Urinary bladder (tissue), 4 donors: ENCODE data around the gene BSX. TPM values are rescaled to one million over a fixed set of nuclear protein-coding genes. Genes with fewer than 3 reads are reported as not detected.

ENCODE experiments used
- DNase-seq: peaks from one replicate; pipeline ENCODE4 v3.0.0-alpha.2; 2015; ENCODE audit errors: extremely low spot score
- H3K27ac ChIP-seq: one replicate; pipeline ENCODE4 v1.5.1; 2013; ENCODE audit warnings: low read depth, mild to moderate bottlenecking, moderate library complexity
- H3K36me3 ChIP-seq: one replicate; pipeline ENCODE4 v1.6.1; 2013; ENCODE audit warnings: mild to moderate bottlenecking, moderate library complexity; ENCODE audit not compliant: insufficient read depth
- H3K4me1 ChIP-seq: one replicate; pipeline ENCODE4 v1.6.1; 2013; ENCODE audit warnings: mild to moderate bottlenecking, moderate library complexity; ENCODE audit not compliant: insufficient read depth
- H3K4me3 ChIP-seq: one replicate; pipeline ENCODE4 v1.5.1; 2013; ENCODE audit warnings: low read depth, low read length
- WGBS: extraction: QIAGEN DNeasy Blood & Tissue Kit; methylation state at CpG from one replicate; pipeline ENCODE4 v1.1.7; 2013; 5-methylcytosine and 5-hydroxymethylcytosine counted together
- polyA plus RNA-seq: library from polyadenylated mRNA; stranded (reverse); fragments of 200-250 nt; gene quantifications from one replicate; pipeline ENCODE4 v1.2.3, GENCODE V29; 2013
- total RNA-seq: library from RNA; depleted of rRNA; stranded (reverse); fragments of >200 nt; gene quantifications from one replicate; pipeline ENCODE4 v1.2.3, GENCODE V29; 2014
- donor health status: healthy with polysubstance abuse.
- donor health status: healthy.

The BSX gene
- total and polyA plus RNA-seq, 2 donors, result not detected

GRCh38 chr11:122979103-122979814 lies 2.4 kb downstream of the BSX start:
- Histone ChIP-seq H3K4me3 (no peak overlapping the region), H3K4me1 (peaks cover 2% of the 10 kb centered on the region), H3K36me3 (no peaks in the 10 kb centered on the region), H3K27ac (no peak overlapping the region)
- 3% methylated on average over 44 of the region's 44 CpGs for WGBS
- DNase-seq, result no peak

GRCh38 chr11:122978299-122978620 lies 3.4 kb downstream of the BSX start:
- Histone ChIP-seq H3K36me3 (no peaks in the 10 kb centered on the region), H3K4me3 (no peak overlapping the region), H3K27ac (no peak overlapping the region), H3K4me1 (peaks cover 2% of the 10 kb centered on the region)
- DNase-seq, result no peak
- WGBS, result 14% methylated on average over 7 of the region's 7 CpGs

GRCh38 chr11:122977470-122978298 lies 4.0 kb downstream of the BSX start:
- Histone ChIP-seq H3K4me1 (peaks cover 2% of the 10 kb centered on the region), H3K27ac (no peak overlapping the region), H3K4me3 (no peak overlapping the region), H3K36me3 (no peaks in the 10 kb centered on the region)
- 4% methylated on average over 50 of the region's 50 CpGs for WGBS
- DNase-seq, result no peak

- DNase-seq, result no peak
- H3K4me1 ChIP-seq, result peaks cover 2% of the 10 kb centered on the region
- H3K36me3 ChIP-seq, result no peaks in the 10 kb centered on the region
- H3K27ac ChIP-seq, result no peak overlapping the region
- no peak overlapping the region for H3K4me3 ChIP-seq
- WGBS, result 2% methylated on average over 50 of the region's 50 CpGs
Measured at GRCh38 chr11:122976734-122977469, 4.7 kb downstream of the BSX start.

GRCh38 chr11:122976061-122976733 lies 5.4 kb downstream of the BSX start:
- peaks cover 2% of the 10 kb centered on the region for H3K4me1 ChIP-seq

GRCh38 chr11:122963961-122964360 lies 17.7 kb downstream of the BSX start:
- Histone ChIP-seq H3K27ac (no peak overlapping the region), H3K4me3 (no peak overlapping the region), H3K4me1 (no peaks in the 10 kb centered on the region), H3K36me3 (no peaks in the 10 kb centered on the region)
- DNase-seq, result no peak
- WGBS, result 81% methylated on average over 4 of the region's 4 CpGs

More at GRCh38 chr11:122976061-122976733, 5.4 kb downstream of the BSX start:
- WGBS, result 8% methylated on average over 21 of the region's 21 CpGs
- Histone ChIP-seq H3K27ac (no peak overlapping the region), H3K36me3 (no peaks in the 10 kb centered on the region), H3K4me3 (no peak overlapping the region)
- DNase-seq, result no peak

- H3K27ac ChIP-seq, result no peak overlapping the region
- 89% methylated on average over 4 of the region's 4 CpGs for WGBS
- no peaks in the 10 kb centered on the region for H3K4me1 ChIP-seq
- DNase-seq, result no peak
- H3K36me3 ChIP-seq, result no peaks in the 10 kb centered on the region
- no peak overlapping the region for H3K4me3 ChIP-seq
Measured at GRCh38 chr11:122954455-122954854, 27.2 kb downstream of the BSX start.

- H3K27ac ChIP-seq, result no peak overlapping the region
- no peaks in the 10 kb centered on the region for H3K4me1 ChIP-seq
- H3K4me3 ChIP-seq, result no peak overlapping the region
- 60% methylated on average over 2 of the region's 2 CpGs for WGBS
- H3K36me3 ChIP-seq, result peaks cover 2% of the 10 kb centered on the region
- no peak for DNase-seq
Measured at GRCh38 chr11:122951211-122951610, 30.4 kb downstream of the BSX start.

GRCh38 chr11:122938557-122938956 lies 43.1 kb downstream of the BSX start:
- Histone ChIP-seq H3K4me3 (no peak overlapping the region), H3K36me3 (peaks cover 4% of the 10 kb centered on the region), H3K4me1 (no peaks in the 10 kb centered on the region), H3K27ac (no peak overlapping the region)
- no peak for DNase-seq
- 92% methylated on average over 2 of the region's 2 CpGs for WGBS

GRCh38 chr11:122937983-122938382 lies 43.7 kb downstream of the BSX start:
- no peak for DNase-seq
- H3K27ac ChIP-seq, result no peak overlapping the region
- peaks cover 4% of the 10 kb centered on the region for H3K36me3 ChIP-seq
- WGBS, result 88% methylated on average over 3 of the region's 3 CpGs
- H3K4me3 ChIP-seq, result no peak overlapping the region
- no peaks in the 10 kb centered on the region for H3K4me1 ChIP-seq

GRCh38 chr11:122933416-122933815 lies 48.2 kb downstream of the BSX start:
- Histone ChIP-seq H3K4me1 (no peaks in the 10 kb centered on the region), H3K27ac (no peak overlapping the region), H3K36me3 (peaks cover 1% of the 10 kb centered on the region), H3K4me3 (no peak overlapping the region)
- no peak for DNase-seq
- WGBS, result 59% methylated on average over 2 of the region's 2 CpGs

- Histone ChIP-seq H3K27ac (no peak overlapping the region), H3K4me3 (no peak overlapping the region), H3K4me1 (no peaks in the 10 kb centered on the region), H3K36me3 (peaks cover 1% of the 10 kb centered on the region)
- WGBS, result 71% methylated on average over 6 of the region's 6 CpGs
- no peak for DNase-seq
Measured at GRCh38 chr11:122931510-122931909, 50.1 kb downstream of the BSX start.
